ENCODE data around the gene DNLZ.

Gene DNLZ

DNA sequence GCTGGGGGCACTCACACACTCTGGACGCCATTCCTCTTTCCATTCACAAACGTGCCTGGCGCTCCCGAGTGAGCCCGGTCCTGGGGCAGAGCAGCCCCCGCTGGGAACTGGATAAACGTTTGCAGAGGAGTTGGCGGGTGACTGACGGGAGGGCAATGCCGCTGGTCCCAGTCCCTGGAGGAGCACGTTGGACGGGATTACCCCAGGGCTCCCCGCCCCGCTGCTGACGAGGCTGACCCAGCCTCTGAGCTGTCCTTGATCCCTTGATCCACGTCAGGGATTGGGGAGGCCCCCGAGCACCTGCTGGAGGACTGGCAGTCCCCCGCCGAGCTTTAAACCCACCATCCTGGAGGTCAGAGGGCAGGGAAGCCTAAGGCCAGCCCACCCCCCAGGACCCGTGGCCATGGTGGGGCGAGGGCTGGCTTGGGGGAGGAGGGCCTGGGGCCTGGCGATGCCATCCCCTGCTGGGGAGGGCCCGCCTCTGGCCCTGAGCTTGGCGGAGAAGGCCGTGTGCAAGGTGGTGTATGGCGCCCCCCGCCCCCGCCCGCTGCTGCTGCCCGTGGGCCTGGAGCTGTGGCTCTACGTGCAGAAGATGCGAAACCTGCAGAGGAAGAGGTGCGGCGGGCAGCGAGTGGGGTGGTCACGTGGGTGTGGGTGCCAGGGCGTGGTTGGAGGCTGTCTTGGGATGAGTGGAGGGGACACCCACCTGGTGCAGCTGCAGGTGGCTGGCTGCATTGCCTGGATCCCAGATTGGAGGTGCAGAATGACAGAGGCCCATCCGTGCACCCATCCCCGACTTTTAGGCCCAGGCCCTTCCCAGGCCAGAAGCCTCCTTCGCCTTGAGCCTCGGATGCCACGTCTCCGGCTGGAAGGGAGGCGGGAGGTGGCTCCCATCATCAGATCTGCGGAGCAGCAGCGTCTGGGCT lies 31.7 kb downstream of the DNLZ start:
- Histone ChIP-seq H3K27ac (ENCODE audit: low read depth, low read length) (no peak overlapping the region), H3K4me2 (ENCODE audit: low read length) (no peak overlapping the region), H3K36me3 (ENCODE audit: control insufficient read depth, low read length) (no peaks in the 10 kb centered on the region), H3K4me3 (ENCODE audit: low read length) (no peak overlapping the region), H3F3A (ENCODE audit: control insufficient read depth, insufficient read depth) (no peaks in the 10 kb centered on the region), H4K20me1 (ENCODE audit: control insufficient read depth, insufficient read depth, low read depth, low read length) (no peaks in the 10 kb centered on the region), H3K4me1 (ENCODE audit: control insufficient read depth, low read length) (no peaks in the 10 kb centered on the region), H3K9me3 (ENCODE audit: control insufficient read depth, insufficient read depth, low read length) (no peaks in the 10 kb centered on the region), H3K9me2 (replicated peaks; ENCODE audit: control insufficient read depth, low read length) (no peaks in the 10 kb centered on the region), H3K79me2 (ENCODE audit: control insufficient read depth, low read length) (no peaks in the 10 kb centered on the region), H3K27me3 (ENCODE audit: control insufficient read depth, low read length) (peaks cover 11% of the 10 kb centered on the region)
- TF ChIP-seq, protein P1, sequence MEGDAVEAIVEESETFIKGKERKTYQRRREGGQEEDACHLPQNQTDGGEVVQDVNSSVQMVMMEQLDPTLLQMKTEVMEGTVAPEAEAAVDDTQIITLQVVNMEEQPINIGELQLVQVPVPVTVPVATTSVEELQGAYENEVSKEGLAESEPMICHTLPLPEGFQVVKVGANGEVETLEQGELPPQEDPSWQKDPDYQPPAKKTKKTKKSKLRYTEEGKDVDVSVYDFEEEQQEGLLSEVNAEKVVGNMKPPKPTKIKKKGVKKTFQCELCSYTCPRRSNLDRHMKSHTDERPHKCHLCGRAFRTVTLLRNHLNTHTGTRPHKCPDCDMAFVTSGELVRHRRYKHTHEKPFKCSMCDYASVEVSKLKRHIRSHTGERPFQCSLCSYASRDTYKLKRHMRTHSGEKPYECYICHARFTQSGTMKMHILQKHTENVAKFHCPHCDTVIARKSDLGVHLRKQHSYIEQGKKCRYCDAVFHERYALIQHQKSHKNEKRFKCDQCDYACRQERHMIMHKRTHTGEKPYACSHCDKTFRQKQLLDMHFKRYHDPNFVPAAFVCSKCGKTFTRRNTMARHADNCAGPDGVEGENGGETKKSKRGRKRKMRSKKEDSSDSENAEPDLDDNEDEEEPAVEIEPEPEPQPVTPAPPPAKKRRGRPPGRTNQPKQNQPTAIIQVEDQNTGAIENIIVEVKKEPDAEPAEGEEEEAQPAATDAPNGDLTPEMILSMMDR (IDR thresholded peaks at IDR 0.05; ENCODE audit: low read depth, low read length, poor library complexity, severe bottlenecking): no peak
- no peak for TF ChIP-seq EZH2phosphoT487 (IDR thresholded peaks at IDR 0.05; ENCODE audit: borderline replicate concordance, low read length)

DNA sequence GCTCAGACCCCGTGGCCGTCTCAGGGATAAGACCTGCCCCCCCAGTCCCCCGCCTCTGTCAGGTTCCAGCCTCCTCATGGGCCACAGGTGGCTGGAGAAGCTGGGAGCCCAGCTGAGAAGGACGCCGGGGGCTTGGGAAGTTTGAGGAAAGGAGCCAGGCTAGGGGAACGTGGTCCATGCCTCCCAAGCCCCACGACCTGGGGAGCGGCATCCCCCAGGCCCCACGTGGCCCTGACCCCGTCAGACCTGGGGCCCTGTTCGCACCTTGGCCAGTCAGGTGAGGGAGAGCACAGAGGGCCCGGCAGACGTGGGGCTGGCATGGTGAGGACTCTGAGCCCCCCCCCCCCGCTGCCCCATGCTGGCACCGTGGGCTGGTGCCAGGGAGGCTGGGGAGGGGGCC lies 32.5 kb downstream of the DNLZ start:
- H3K79me2 ChIP-seq (ENCODE audit: control insufficient read depth, low read length): no peaks in the 10 kb centered on the region
- no peaks in the 10 kb centered on the region for H3F3A ChIP-seq (ENCODE audit: control insufficient read depth, insufficient read depth)
- TF ChIP-seq EZH2phosphoT487 (IDR thresholded peaks at IDR 0.05; ENCODE audit: borderline replicate concordance, low read length): no peak
- TF ChIP-seq, protein P1 (IDR thresholded peaks at IDR 0.05; ENCODE audit: low read depth, low read length, poor library complexity, severe bottlenecking): no peak
- no peak overlapping the region for H3K27ac ChIP-seq (ENCODE audit: low read depth, low read length)
- no peaks in the 10 kb centered on the region for H3K4me1 ChIP-seq (ENCODE audit: control insufficient read depth, low read length)
- H3K36me3 ChIP-seq (ENCODE audit: control insufficient read depth, low read length): no peaks in the 10 kb centered on the region
- H3K9me3 ChIP-seq (ENCODE audit: control insufficient read depth, insufficient read depth, low read length): no peaks in the 10 kb centered on the region
- H4K20me1 ChIP-seq (ENCODE audit: control insufficient read depth, insufficient read depth, low read depth, low read length): no peaks in the 10 kb centered on the region
- H3K4me3 ChIP-seq (ENCODE audit: low read length): no peak overlapping the region
- H3K27me3 ChIP-seq (ENCODE audit: control insufficient read depth, low read length): peaks cover 15% of the 10 kb centered on the region
- H3K4me2 ChIP-seq (ENCODE audit: low read length): no peak overlapping the region
- no peaks in the 10 kb centered on the region for H3K9me2 ChIP-seq (replicated peaks; ENCODE audit: control insufficient read depth, low read length)

DNA sequence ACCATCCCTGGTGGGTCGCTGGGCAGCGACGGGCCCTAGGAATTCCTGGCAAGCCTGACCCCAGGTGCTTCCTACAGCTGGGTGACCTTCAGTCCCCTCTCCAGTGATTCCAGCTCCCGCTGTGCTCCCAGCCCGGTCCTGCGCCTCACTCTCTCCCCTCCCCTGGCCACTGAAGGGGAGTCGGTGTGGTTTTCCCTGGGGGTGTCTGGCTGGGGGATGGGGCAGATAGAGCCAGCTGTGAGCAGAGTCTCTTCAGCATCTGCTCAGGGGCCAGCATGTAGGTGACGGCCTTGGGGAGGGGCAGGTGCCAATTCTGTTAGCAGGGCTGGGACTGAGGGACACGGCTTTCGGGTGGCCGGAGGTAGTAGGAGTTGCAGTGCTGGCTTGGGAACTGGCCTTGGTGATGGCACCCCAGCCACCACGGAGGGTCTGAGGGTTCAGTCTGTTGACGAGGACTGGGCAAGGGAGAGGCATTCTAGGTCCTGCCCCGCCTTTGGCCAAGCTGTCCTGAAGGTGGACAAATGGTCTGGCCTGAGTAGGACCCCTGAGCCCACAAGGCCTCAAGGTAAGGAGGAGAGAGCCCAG lies 33.0 kb downstream of the DNLZ start:
- no peaks in the 10 kb centered on the region for H4K20me1 ChIP-seq (ENCODE audit: control insufficient read depth, insufficient read depth, low read depth, low read length)
- H3K79me2 ChIP-seq (ENCODE audit: control insufficient read depth, low read length): no peaks in the 10 kb centered on the region
- H3K4me1 ChIP-seq (ENCODE audit: control insufficient read depth, low read length): no peaks in the 10 kb centered on the region
- peaks cover 15% of the 10 kb centered on the region for H3K27me3 ChIP-seq (ENCODE audit: control insufficient read depth, low read length)
- no peak overlapping the region for H3K27ac ChIP-seq (ENCODE audit: low read depth, low read length)
- no peak overlapping the region for H3K4me3 ChIP-seq (ENCODE audit: low read length)
- TF ChIP-seq, protein P1 (IDR thresholded peaks at IDR 0.05; ENCODE audit: low read depth, low read length, poor library complexity, severe bottlenecking): no peak
- no peak for TF ChIP-seq EZH2phosphoT487 (IDR thresholded peaks at IDR 0.05; ENCODE audit: borderline replicate concordance, low read length)
- no peaks in the 10 kb centered on the region for H3K36me3 ChIP-seq (ENCODE audit: control insufficient read depth, low read length)
- no peaks in the 10 kb centered on the region for H3K9me3 ChIP-seq (ENCODE audit: control insufficient read depth, insufficient read depth, low read length)
- no peak overlapping the region for H3K4me2 ChIP-seq (ENCODE audit: low read length)
- H3F3A ChIP-seq (ENCODE audit: control insufficient read depth, insufficient read depth): no peaks in the 10 kb centered on the region
- no peaks in the 10 kb centered on the region for H3K9me2 ChIP-seq (replicated peaks; ENCODE audit: control insufficient read depth, low read length)
